HG02973 (cell line): Measurements from ENCODE around the gene KDM1B.

Experiments
- ATAC-seq: cut with Tn5 transposase; IDR thresholded peaks from one replicate; pipeline ENCODE4 v1.9.1; 2021; ENCODE audit warnings: moderate library complexity; ENCODE audit not compliant: unreplicated experiment

Gene KDM1B

GRCh38 chr6:18155150-18155863 lies at the start of gene KDM1B:
TSS of gene KDM1B (plus strand) at chr6:18155422. CDS start at chr6:18159896, 4,474 bp downstream.
- peak; percentile 85 for ATAC-seq

DNA sequence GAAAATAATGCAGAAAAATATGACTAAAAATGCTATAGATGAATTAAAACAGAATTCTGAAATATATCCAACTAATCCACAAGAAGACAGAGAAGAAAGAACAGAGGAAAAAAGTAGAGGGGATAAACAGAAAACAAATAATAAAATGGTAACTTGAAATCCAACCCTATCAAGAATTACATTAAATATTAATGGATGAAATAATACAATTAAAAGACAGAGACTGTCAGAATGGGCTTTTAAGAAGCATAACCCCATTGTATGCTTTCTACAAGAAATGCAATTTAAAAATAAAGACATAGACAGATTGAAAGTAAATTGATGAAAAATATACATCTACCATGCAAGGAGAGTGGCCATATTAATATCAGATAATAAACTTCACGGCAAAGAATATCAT lies 48.2 kb upstream of the KDM1B start:
- ATAC-seq: no peak

DNA sequence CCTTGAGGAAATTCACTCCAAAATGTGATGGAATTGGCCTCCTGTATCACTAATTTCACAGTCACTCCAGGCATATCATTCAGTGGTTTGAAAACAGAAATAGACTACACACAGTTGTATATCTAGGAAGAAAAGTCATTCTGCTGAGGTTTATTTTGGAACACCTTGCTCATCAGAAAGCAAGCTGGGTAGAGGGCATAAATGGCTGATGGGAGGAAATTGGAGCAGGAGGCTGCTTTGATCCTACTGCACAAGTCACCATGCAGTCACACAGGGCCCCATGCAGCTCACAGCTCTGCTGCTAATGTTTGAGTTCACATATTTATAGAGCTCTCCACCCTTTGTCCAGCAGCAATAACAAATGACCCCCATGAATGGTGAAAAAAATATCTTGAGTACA lies 45.1 kb upstream of the KDM1B start:
- no peak for ATAC-seq

DNA sequence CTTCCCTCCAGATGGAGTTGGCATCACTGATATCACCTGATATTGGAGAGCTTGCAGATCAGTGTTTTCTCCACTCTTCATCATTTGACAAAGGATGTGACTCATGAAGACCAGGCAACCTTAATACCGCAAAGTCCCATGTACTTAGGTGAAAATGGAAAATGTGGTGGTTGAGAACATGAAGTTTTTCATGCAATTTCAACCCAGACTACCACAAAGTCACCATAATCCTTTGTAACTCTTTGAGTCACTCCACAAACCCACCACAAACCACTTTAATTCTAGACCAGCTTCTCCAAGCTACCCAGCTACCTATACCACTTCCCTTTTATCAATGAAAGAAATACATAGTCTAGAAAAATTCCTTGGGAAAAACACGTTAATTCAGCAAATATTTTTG lies 39.9 kb upstream of the KDM1B start:
- no peak for ATAC-seq

GRCh38 chr6:18117136-18117535 lies 38.1 kb upstream of the KDM1B start:
- no peak for ATAC-seq

- ATAC-seq: no peak
Observed at GRCh38 chr6:18118330-18118729, 36.9 kb upstream of the KDM1B start.

GRCh38 chr6:18119236-18119635 lies 36.0 kb upstream of the KDM1B start:
- no peak for ATAC-seq

GRCh38 chr6:18121580-18122127 lies 33.6 kb upstream of the KDM1B start:
- ATAC-seq: no peak

DNA sequence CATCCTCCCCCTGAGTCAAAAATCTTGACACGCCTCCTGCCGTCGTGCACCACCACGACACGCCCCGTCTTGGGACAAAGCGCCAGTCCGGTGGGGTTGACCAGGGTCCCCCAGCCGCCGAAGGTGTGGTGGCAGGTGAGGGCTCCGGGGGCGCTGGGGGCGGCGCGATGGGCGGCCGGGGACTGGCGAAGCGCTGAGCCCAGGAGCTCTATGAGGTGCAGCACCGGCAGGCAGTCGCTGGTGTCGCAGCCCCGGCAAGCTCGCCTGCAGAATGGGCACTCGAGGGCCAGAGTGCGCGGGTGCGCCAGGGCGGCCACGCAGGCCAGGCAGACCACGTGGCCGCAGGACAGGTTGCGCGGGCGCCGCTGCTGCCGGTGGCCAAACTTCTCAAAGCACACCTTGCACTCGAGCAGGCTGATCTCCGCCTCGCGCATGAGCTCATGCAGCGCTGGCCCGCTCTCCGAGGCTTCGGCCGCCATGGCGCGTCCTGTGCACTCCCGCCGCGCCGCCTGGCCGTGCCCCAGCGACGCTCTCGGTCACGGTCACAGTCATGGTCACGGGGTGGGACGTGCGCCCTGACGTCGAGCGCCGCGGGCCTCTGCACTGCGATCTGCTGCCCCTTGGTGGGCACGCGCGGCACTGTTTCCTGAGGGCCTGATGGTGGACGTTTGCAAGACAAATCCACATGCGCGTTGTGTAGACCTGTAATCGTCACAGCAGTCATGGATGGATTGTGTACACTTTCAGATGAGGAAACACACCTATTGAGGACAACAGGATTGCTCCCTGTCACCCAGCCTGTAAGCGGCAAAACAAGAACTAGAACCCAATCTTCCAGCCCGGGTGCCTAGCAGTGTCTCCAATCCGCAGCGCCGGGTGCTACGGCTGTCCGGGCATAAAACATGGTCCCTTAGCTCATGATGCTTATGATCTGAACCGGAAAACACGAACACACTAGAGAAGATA lies 32.8 kb upstream of the KDM1B start, which contains the start of gene NHLRC1:
TSS of gene NHLRC1 (minus strand) at position 550 of the 966 bp plus-strand sequence. CDS start at position 479, 71 bp downstream.
- peak; percentile 100 for ATAC-seq

- ATAC-seq: no peak
Observed at GRCh38 chr6:18126121-18126520, 29.1 kb upstream of the KDM1B start.

DNA sequence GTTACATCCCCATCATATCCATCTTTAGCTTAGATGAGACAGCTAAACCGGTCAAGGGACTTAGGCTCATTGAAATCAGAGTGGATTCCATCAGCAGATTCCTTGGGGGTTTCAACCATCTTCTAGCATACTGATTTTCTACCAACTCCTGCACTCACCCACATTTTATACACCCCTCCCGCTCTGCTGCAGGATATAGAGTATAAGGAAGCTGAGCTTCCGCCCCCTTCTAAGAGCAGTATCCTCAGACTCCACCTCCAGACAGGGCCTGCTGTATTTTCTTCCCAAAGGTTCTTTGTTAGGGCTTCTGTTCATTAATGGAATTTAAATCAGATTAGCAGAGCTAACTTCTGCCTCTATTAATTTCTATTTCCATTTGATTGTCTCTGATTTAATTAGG lies 22.9 kb upstream of the KDM1B start:
- no peak for ATAC-seq

GRCh38 chr6:18135171-18135570 lies 20.1 kb upstream of the KDM1B start:
- no peak for ATAC-seq

- ATAC-seq: no peak
Observed at GRCh38 chr6:18136260-18136659, 19.0 kb upstream of the KDM1B start.

DNA sequence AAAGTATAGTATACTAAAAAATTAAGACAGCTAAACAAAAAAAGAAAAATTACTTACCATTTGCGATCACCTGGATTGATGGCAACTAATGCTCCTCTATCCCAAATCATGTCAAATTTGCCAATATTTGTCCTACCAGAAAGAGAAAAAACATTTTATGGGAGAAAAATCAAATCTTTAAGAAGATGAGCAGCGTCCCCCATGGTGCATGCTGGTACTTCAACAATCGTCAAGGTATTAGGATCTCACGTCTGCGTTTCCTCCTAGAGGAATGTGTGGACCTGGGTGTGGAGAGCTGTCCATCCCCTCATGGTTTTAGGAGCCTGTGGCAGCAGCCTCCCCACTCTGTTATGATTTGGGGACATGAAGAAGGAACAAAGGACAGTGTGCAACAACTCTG lies 16.3 kb upstream of the KDM1B start:
- no peak for ATAC-seq

GRCh38 chr6:18139935-18140621 lies 15.1 kb upstream of the KDM1B start:
- ATAC-seq: no peak

- ATAC-seq: no peak
Observed at GRCh38 chr6:18141805-18142590, 13.2 kb upstream of the KDM1B start.

DNA sequence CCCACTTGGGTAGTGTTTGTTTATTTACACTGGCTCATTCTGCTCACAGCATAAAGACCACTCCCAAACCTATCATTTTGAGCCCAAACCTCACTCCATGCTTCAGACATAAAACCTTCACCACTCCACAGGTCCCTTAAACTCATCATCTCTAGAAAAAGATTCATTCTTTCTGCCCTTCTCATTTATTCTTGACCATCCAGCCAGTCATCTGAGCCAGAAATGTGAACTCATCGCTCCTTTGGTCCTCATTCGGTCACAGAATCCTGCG lies 12.7 kb upstream of the KDM1B start:
- ATAC-seq: no peak

DNA sequence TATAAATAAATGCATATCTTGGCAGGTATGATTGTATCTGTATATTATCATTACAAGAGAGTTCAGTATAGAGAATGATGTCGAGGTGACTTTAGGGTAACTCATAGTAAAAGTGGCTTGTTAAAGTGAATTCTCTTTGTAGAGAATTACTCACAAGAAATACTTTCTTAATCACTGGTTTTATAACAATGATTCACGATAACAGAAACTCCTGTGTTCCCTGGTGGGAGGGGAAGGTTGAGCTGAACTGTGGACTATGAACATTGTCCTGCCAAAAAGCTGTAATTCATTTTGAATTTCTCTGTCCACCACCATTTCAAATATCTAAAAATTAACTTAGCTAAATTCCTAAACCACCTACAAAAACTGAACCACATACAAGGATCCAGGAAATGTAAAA lies 8.1 kb upstream of the KDM1B start:
- ATAC-seq: no peak

DNA sequence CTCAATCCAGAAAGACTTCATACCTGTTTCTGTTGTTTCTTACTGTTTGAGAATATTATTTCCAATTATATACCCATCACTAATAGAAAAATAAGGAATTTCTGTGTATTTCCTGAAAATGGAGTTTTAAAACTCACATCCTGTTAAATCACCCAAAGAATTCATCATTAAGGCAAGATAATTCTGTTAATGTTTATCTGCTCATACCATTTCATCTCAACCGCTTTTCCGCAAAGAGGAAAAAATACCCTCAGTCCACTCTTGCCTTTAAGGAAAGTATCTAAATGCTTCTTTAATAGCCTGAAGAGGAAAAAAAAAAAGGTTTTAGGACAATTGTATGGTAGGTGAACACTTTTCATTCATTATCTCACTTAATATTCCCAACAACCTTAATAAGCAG lies 7.6 kb upstream of the KDM1B start:
- no peak for ATAC-seq

GRCh38 chr6:18148304-18149025 lies 6.8 kb upstream of the KDM1B start:
- no peak for ATAC-seq
